Activated naive CD8-positive, alpha-beta T cell (primary cell): ENCODE measurements around the gene ARPC4.
A peak's percentile ranks its signal among the peaks of the same experiment; 100 is the strongest.

Experiments used
- H3K27ac Mint-ChIP-seq: one replicate; pipeline ENCODE4 v1.8.0; 2021; ENCODE audit warnings: mixed read lengths
- H3K27me3 Mint-ChIP-seq: one replicate; pipeline ENCODE4 v1.8.0; 2021; ENCODE audit warnings: mixed read lengths
- H3K36me3 Mint-ChIP-seq: one replicate; pipeline ENCODE4 v1.8.0; 2021; ENCODE audit warnings: mixed read lengths
- H3K4me1 Mint-ChIP-seq: one replicate; pipeline ENCODE4 v1.8.0; 2021; ENCODE audit warnings: low read depth, mixed read lengths
- H3K4me3 Mint-ChIP-seq: one replicate; pipeline ENCODE4 v1.8.0; 2021; ENCODE audit warnings: mild to moderate bottlenecking, mixed read lengths
- H3K9me3 Mint-ChIP-seq: one replicate; pipeline ENCODE4 v1.8.0; 2021; ENCODE audit warnings: low read depth, mixed read lengths

The ARPC4 gene

GRCh38 chr3:9780458-9780812, 12.4 kb upstream of the ARPC4 start:
- Mint-ChIP-seq H3K4me3 (peak overlapping the region; percentile 44), H3K36me3 (peaks cover 12% of the 10 kb centered on the region), H3K27me3 (no peaks in the 10 kb centered on the region), H3K27ac (peak overlapping the region; percentile 96), H3K9me3 (no peaks in the 10 kb centered on the region), H3K4me1 (peaks cover 65% of the 10 kb centered on the region)

GRCh38 chr3:9780910-9781309, 12.0 kb upstream of the ARPC4 start:
- Mint-ChIP-seq H3K27me3 (no peaks in the 10 kb centered on the region), H3K27ac (peak overlapping the region; percentile 96), H3K4me1 (peaks cover 68% of the 10 kb centered on the region), H3K36me3 (peaks cover 14% of the 10 kb centered on the region), H3K9me3 (no peaks in the 10 kb centered on the region), H3K4me3 (no peak overlapping the region)

GRCh38 chr3:9781551-9781950, 11.3 kb upstream of the ARPC4 start:
- peak overlapping the region; percentile 70 for H3K27ac Mint-ChIP-seq
- peaks cover 69% of the 10 kb centered on the region for H3K4me1 Mint-ChIP-seq
- H3K9me3 Mint-ChIP-seq: no peaks in the 10 kb centered on the region
- no peak overlapping the region for H3K4me3 Mint-ChIP-seq
- peaks cover 14% of the 10 kb centered on the region for H3K36me3 Mint-ChIP-seq
- no peaks in the 10 kb centered on the region for H3K27me3 Mint-ChIP-seq

- no peaks in the 10 kb centered on the region for H3K9me3 Mint-ChIP-seq
- H3K4me3 Mint-ChIP-seq: no peak overlapping the region
- peak overlapping the region; percentile 1 for H3K27ac Mint-ChIP-seq
- H3K36me3 Mint-ChIP-seq: peaks cover 18% of the 10 kb centered on the region
- peaks cover 69% of the 10 kb centered on the region for H3K4me1 Mint-ChIP-seq
- no peaks in the 10 kb centered on the region for H3K27me3 Mint-ChIP-seq
Observed at GRCh38 chr3:9781978-9782603, 10.8 kb upstream of the ARPC4 start.

- Mint-ChIP-seq H3K27ac (no peak overlapping the region), H3K4me3 (no peak overlapping the region), H3K36me3 (peaks cover 19% of the 10 kb centered on the region)
Observed at GRCh38 chr3:9782770-9783169, 10.1 kb upstream of the ARPC4 start.

GRCh38 chr3:9783954-9784353, 8.9 kb upstream of the ARPC4 start:
- H3K4me1 Mint-ChIP-seq: peaks cover 60% of the 10 kb centered on the region
- no peaks in the 10 kb centered on the region for H3K9me3 Mint-ChIP-seq
- H3K4me3 Mint-ChIP-seq: no peak overlapping the region
- no peaks in the 10 kb centered on the region for H3K27me3 Mint-ChIP-seq
- peaks cover 20% of the 10 kb centered on the region for H3K36me3 Mint-ChIP-seq
- no peak overlapping the region for H3K27ac Mint-ChIP-seq

More at GRCh38 chr3:9782770-9783169, 10.1 kb upstream of the ARPC4 start:
- Mint-ChIP-seq H3K4me1 (peaks cover 69% of the 10 kb centered on the region), H3K9me3 (no peaks in the 10 kb centered on the region), H3K27me3 (no peaks in the 10 kb centered on the region)

- Mint-ChIP-seq H3K4me1 (peaks cover 57% of the 10 kb centered on the region), H3K36me3 (peaks cover 25% of the 10 kb centered on the region), H3K27me3 (no peaks in the 10 kb centered on the region)
Observed at GRCh38 chr3:9784965-9785364, 7.9 kb upstream of the ARPC4 start.

GRCh38 chr3:9785602-9786001, 7.3 kb upstream of the ARPC4 start:
- H3K27ac Mint-ChIP-seq: peak overlapping the region; percentile 22
- no peaks in the 10 kb centered on the region for H3K9me3 Mint-ChIP-seq
- H3K27me3 Mint-ChIP-seq: no peaks in the 10 kb centered on the region
- H3K4me1 Mint-ChIP-seq: peaks cover 57% of the 10 kb centered on the region
- peaks cover 24% of the 10 kb centered on the region for H3K36me3 Mint-ChIP-seq
- no peak overlapping the region for H3K4me3 Mint-ChIP-seq

More at GRCh38 chr3:9784965-9785364, 7.9 kb upstream of the ARPC4 start:
- Mint-ChIP-seq H3K27ac (no peak overlapping the region), H3K9me3 (no peaks in the 10 kb centered on the region), H3K4me3 (no peak overlapping the region)

- H3K4me1 Mint-ChIP-seq: peaks cover 58% of the 10 kb centered on the region
- peak overlapping the region; percentile 58 for H3K27ac Mint-ChIP-seq
- no peaks in the 10 kb centered on the region for H3K9me3 Mint-ChIP-seq
- no peaks in the 10 kb centered on the region for H3K27me3 Mint-ChIP-seq
- peaks cover 20% of the 10 kb centered on the region for H3K36me3 Mint-ChIP-seq
- no peak overlapping the region for H3K4me3 Mint-ChIP-seq
Observed at GRCh38 chr3:9786209-9786739, 6.6 kb upstream of the ARPC4 start.

- peak overlapping the region; percentile 69 for H3K4me3 Mint-ChIP-seq
Observed at GRCh38 chr3:9786825-9787669, 5.8 kb upstream of the ARPC4 start.

GRCh38 chr3:9787714-9788113, 5.2 kb upstream of the ARPC4 start:
- peak overlapping the region; percentile 96 for H3K27ac Mint-ChIP-seq
- peak overlapping the region; percentile 69 for H3K4me3 Mint-ChIP-seq
- H3K4me1 Mint-ChIP-seq: peaks cover 53% of the 10 kb centered on the region
- no peaks in the 10 kb centered on the region for H3K27me3 Mint-ChIP-seq
- no peaks in the 10 kb centered on the region for H3K9me3 Mint-ChIP-seq
- H3K36me3 Mint-ChIP-seq: peaks cover 20% of the 10 kb centered on the region

More at GRCh38 chr3:9786825-9787669, 5.8 kb upstream of the ARPC4 start:
- H3K4me1 Mint-ChIP-seq: peaks cover 60% of the 10 kb centered on the region
- peaks cover 20% of the 10 kb centered on the region for H3K36me3 Mint-ChIP-seq
- H3K27ac Mint-ChIP-seq: peak overlapping the region; percentile 96
- no peaks in the 10 kb centered on the region for H3K9me3 Mint-ChIP-seq
- H3K27me3 Mint-ChIP-seq: no peaks in the 10 kb centered on the region

- Mint-ChIP-seq H3K4me1 (peaks cover 65% of the 10 kb centered on the region), H3K27ac (no peak overlapping the region), H3K4me3 (peak overlapping the region; percentile 99), H3K27me3 (no peaks in the 10 kb centered on the region), H3K9me3 (no peaks in the 10 kb centered on the region), H3K36me3 (peaks cover 27% of the 10 kb centered on the region)
Observed at GRCh38 chr3:9791127-9791526, 1.8 kb upstream of the ARPC4 start.

- peaks cover 63% of the 10 kb centered on the region for H3K4me1 Mint-ChIP-seq
- peak overlapping the region; percentile 99 for H3K4me3 Mint-ChIP-seq
- no peaks in the 10 kb centered on the region for H3K27me3 Mint-ChIP-seq
- peak overlapping the region; percentile 100 for H3K27ac Mint-ChIP-seq
- peaks cover 24% of the 10 kb centered on the region for H3K36me3 Mint-ChIP-seq
- no peaks in the 10 kb centered on the region for H3K9me3 Mint-ChIP-seq
Observed at GRCh38 chr3:9791790-9792404, 985 bp upstream of the ARPC4 start.

- Mint-ChIP-seq H3K36me3 (peaks cover 20% of the 10 kb centered on the region), H3K4me1 (peaks cover 65% of the 10 kb centered on the region), H3K4me3 (peak overlapping the region; percentile 99), H3K9me3 (no peaks in the 10 kb centered on the region), H3K27ac (peak overlapping the region; percentile 100), H3K27me3 (no peaks in the 10 kb centered on the region)
Observed at GRCh38 chr3:9793161-9793781, 389 bp downstream of the ARPC4 start.
